Measurements from ENCODE around the gene CREB5.

Gene CREB5

GRCh38 chr7:28798274-28798673 lies 386.0 kb downstream of the CREB5 start:
- no peak for DNase-seq (ENCODE audit: low read depth)
- TF ChIP-seq CTCF (IDR thresholded peaks at IDR 0.05; ENCODE audit: low read depth, low read length, missing control alignments) = no peak
- H3K4me3 ChIP-seq (ENCODE audit: low read depth, low read length) = no peak overlapping the region

GRCh38 chr7:28799619-28800018 lies 387.3 kb downstream of the CREB5 start:
- H3K4me3 ChIP-seq (ENCODE audit: low read depth, low read length) = no peak overlapping the region

DNA sequence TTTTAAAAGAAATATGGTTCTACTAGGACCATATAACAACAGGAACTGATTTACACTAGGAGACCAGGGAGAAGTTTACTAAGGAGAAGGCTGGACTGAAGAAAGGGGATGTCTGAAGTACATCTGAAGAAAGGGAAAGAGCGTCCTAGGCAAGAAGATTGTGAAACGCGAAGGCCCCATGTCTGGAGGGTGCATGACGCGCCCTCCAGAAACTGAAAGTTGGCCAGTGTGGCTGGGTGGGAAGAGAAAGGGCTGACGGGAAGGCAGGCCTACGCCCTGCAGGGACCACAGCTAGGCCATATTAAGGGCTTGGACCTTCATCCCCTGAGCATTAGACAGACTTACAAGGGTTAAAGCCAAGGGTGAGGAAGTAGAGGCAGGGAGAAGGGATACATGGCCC lies 387.8 kb downstream of the CREB5 start:
- no peak for TF ChIP-seq CTCF (IDR thresholded peaks at IDR 0.05; ENCODE audit: low read depth, low read length, missing control alignments)
- no peak overlapping the region for H3K4me3 ChIP-seq (ENCODE audit: low read depth, low read length)
- no peak for DNase-seq (ENCODE audit: low read depth)

More at GRCh38 chr7:28799619-28800018, 387.3 kb downstream of the CREB5 start:
- TF ChIP-seq CTCF (IDR thresholded peaks at IDR 0.05; ENCODE audit: low read depth, low read length, missing control alignments) = no peak
- DNase-seq (ENCODE audit: low read depth) = no peak

- no peak overlapping the region for H3K4me3 ChIP-seq (ENCODE audit: low read depth, low read length)
- DNase-seq (ENCODE audit: low read depth) = no peak
- TF ChIP-seq CTCF (IDR thresholded peaks at IDR 0.05; ENCODE audit: low read depth, low read length, missing control alignments) = no peak
Measured at GRCh38 chr7:28802450-28802849, 390.1 kb downstream of the CREB5 start.

GRCh38 chr7:28804157-28804556 lies 391.8 kb downstream of the CREB5 start:
- no peak overlapping the region for H3K4me3 ChIP-seq (ENCODE audit: low read depth, low read length)
- TF ChIP-seq CTCF (IDR thresholded peaks at IDR 0.05; ENCODE audit: low read depth, low read length, missing control alignments) = no peak
- no peak for DNase-seq (ENCODE audit: low read depth)

- no peak for DNase-seq (ENCODE audit: low read depth)
- no peak overlapping the region for H3K4me3 ChIP-seq (ENCODE audit: low read depth, low read length)
- TF ChIP-seq CTCF (IDR thresholded peaks at IDR 0.05; ENCODE audit: low read depth, low read length, missing control alignments) = no peak
Measured at GRCh38 chr7:28804990-28805389, 392.7 kb downstream of the CREB5 start.

GRCh38 chr7:28806841-28807240 lies 394.5 kb downstream of the CREB5 start:
- DNase-seq (ENCODE audit: low read depth) = no peak
- H3K4me3 ChIP-seq (ENCODE audit: low read depth, low read length) = no peak overlapping the region
- no peak for TF ChIP-seq CTCF (IDR thresholded peaks at IDR 0.05; ENCODE audit: low read depth, low read length, missing control alignments)
